Left ventricle myocardium inferior (tissue), 1 donor: ENCODE results near the gene ZNF385B. TPM values are rescaled to one million over a fixed set of nuclear protein-coding genes. Genes with fewer than 3 reads are reported as not detected.

Source experiments
- DNase-seq: peaks from one replicate; pipeline ENCODE4 v3.0.0-alpha.2; 2020
- H3K27ac ChIP-seq: fragments of 200-600 bp; replicated peaks from 2 replicates; pipeline ENCODE4 v1.8.0; 2021
- H3K27me3 ChIP-seq: fragments of 200-600 bp; 2 replicates; pipeline ENCODE4 v1.8.0; 2021; ENCODE audit warnings: low read depth
- H3K36me3 ChIP-seq: fragments of 200-600 bp; 2 replicates; pipeline ENCODE4 v1.8.0; 2021
- H3K4me1 ChIP-seq: fragments of 200-600 bp; 2 replicates; pipeline ENCODE4 v1.8.0; 2021
- H3K4me3 ChIP-seq: fragments of 200-600 bp; 2 replicates; pipeline ENCODE4 v1.8.0; 2021; ENCODE audit warnings: mild to moderate bottlenecking, moderate library complexity
- H3K9me3 ChIP-seq: fragments of 200-600 bp; replicated peaks from 2 replicates; pipeline ENCODE4 v1.8.0; 2021
- CTCF ChIP-seq: fragments of 200-600 bp; IDR thresholded peaks from 2 replicates; pipeline ENCODE4 v1.8.0; 2021; ENCODE audit warnings: antibody characterized with exemption, mild to moderate bottlenecking, borderline replicate concordance
- intact Hi-C: fragments of 100-400 bp; cut with micrococcal nuclease; formaldehyde crosslinking; loops from one replicate; pipeline ENCODE4 v1.11.0; 2022
- total RNA-seq: library from RNA; stranded (reverse); fragmentation: NEBNext Ultra II Directional; extraction: Animal tissue kit (Norgen Biotek cat#: 25700); gene quantifications from one replicate; pipeline ENCODE4 v1.2.1, GENCODE V29; 2021
- donor health status: DM: no; HTN: yes; CAD: no; lungs with severe emphysema.

The ZNF385B gene
- total RNA-seq, 1 donor from 2014 or later = 0.14 TPM

- Histone ChIP-seq H3K9me3 (no peaks in the 10 kb centered on the region), H3K27me3 (no peaks in the 10 kb centered on the region), H3K27ac (no peak overlapping the region), H3K36me3 (no peaks in the 10 kb centered on the region), H3K4me1 (no peaks in the 10 kb centered on the region), H3K4me3 (no peak overlapping the region)
- no peak for DNase-seq
- intact Hi-C loops = no loop called here
- TF ChIP-seq CTCF = no peak
These were observed 291.6 kb downstream of the ZNF385B start for GRCh38 chr2:179569831-179570233.

DNA sequence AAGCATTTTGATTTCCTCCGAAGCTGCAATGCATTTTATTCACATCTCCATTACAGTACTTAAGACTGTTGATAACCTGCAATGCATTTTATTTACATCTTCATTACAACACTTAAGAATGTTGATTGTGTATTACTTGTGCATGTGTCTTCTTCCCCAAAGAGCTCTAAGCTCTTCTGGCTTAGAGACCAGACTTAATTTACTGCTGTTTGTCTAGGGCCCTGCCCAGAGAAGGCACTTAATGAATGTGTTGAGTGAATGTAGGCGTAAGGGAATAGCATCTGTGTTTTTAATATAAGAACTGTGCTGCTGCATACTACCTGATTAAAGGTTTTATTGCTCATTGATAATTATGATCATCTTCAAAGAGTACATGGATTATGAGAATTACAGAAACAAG, 295.6 kb downstream of the ZNF385B start:
- no peak for TF ChIP-seq CTCF
- no peaks in the 10 kb centered on the region for H3K27me3 ChIP-seq
- intact Hi-C loops = no loop called here
- H3K9me3 ChIP-seq = no peaks in the 10 kb centered on the region
- DNase-seq = no peak
- no peak overlapping the region for H3K27ac ChIP-seq
- H3K4me1 ChIP-seq = no peaks in the 10 kb centered on the region
- no peaks in the 10 kb centered on the region for H3K36me3 ChIP-seq
- H3K4me3 ChIP-seq = no peak overlapping the region

DNA sequence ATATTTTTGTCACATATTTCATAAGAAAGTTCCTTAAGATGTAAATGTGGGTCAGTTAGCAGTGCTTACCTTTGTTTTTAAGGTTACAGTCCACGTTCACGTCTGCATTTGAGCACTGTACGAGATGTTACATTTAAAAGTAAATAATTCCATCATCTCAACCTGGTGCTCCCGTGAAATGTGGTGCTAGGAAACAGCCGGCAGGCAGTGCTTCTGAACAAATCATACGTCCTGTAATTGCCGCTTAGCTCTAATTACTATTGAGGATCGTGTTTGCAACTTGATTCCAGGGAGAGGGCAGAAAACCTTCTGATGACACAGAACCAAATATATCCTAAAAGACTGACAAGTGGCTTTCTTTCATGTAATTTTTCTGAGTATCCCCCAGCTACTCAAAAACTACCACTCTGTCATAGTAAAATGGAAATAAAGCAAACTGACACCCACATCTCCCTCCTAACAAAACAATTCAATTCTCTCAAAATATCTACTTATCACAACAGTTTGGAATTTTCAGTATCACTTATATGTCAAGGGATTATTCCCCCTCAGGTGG, 299.0 kb downstream of the ZNF385B start:
- no peak overlapping the region for H3K4me3 ChIP-seq
- intact Hi-C loops = no loop called here

DNA sequence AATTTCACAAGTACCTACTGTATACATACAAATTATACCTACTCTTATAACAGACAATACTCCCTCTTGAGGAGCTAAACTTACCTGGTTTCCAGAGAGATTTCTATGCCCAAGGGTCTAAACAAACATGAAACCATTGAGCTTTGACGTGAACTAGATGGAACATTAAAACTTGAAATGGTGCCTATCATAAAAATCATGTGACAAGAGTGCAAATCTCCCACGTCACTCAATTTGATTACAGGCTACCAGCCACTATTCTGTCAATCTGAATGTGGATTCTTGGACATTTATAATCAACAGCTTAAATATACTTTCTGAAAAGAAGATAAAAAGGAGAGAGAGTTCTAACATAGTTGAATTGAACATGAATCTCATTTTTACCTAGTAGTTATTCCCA, 299.7 kb downstream of the ZNF385B start:
- H3K9me3 ChIP-seq = no peaks in the 10 kb centered on the region
- TF ChIP-seq CTCF = no peak
- no peak overlapping the region for H3K27ac ChIP-seq
- H3K27me3 ChIP-seq = no peaks in the 10 kb centered on the region
- H3K36me3 ChIP-seq = no peaks in the 10 kb centered on the region
- H3K4me3 ChIP-seq = no peak overlapping the region
- no peaks in the 10 kb centered on the region for H3K4me1 ChIP-seq
- DNase-seq = no peak
- intact Hi-C loops = no loop called here

More for the DNA sequence above, 299.0 kb downstream of the ZNF385B start:
- Histone ChIP-seq H3K27ac (no peak overlapping the region), H3K9me3 (no peaks in the 10 kb centered on the region), H3K36me3 (no peaks in the 10 kb centered on the region), H3K4me1 (no peaks in the 10 kb centered on the region), H3K27me3 (no peaks in the 10 kb centered on the region)
- no peak for DNase-seq
- TF ChIP-seq CTCF = no peak

GRCh38 chr2:179560257-179560735, 301.1 kb downstream of the ZNF385B start:
- DNase-seq = no peak
- Histone ChIP-seq H3K27ac (no peak overlapping the region), H3K36me3 (no peaks in the 10 kb centered on the region), H3K27me3 (no peaks in the 10 kb centered on the region), H3K4me3 (no peak overlapping the region), H3K9me3 (no peaks in the 10 kb centered on the region), H3K4me1 (no peaks in the 10 kb centered on the region)
- TF ChIP-seq CTCF = no peak
- intact Hi-C loops = no loop called here
